Fibroblast of mammary gland (primary cell): ENCODE data around the gene NSL1.
"Not testable (repeated sequence)": the region's sequence is repeated elsewhere in the genome, so short reads cannot be mapped to it uniquely, and the experiment has no call there.

ENCODE experiments used
- DNase-seq: peaks from one replicate; pipeline ENCODE4 v3.0.0-alpha.2; 2010; ENCODE audit warnings: low read depth
- H3K4me3 ChIP-seq: 2 replicates; pipeline ENCODE4 v1.5.1; 2011; ENCODE audit warnings: low read depth, mild to moderate bottlenecking, low read length, moderate library complexity; ENCODE audit not compliant: control insufficient read depth
- TF ChIP-seq, protein P1 (sequence below): conservative IDR thresholded peaks from 2 replicates; pipeline ENCODE4 v1.5.1; 2011; ENCODE audit warnings: low read depth, low read length, inconsistent platforms; ENCODE audit not compliant: control insufficient read depth, insufficient read depth

NSL1 gene

DNA sequence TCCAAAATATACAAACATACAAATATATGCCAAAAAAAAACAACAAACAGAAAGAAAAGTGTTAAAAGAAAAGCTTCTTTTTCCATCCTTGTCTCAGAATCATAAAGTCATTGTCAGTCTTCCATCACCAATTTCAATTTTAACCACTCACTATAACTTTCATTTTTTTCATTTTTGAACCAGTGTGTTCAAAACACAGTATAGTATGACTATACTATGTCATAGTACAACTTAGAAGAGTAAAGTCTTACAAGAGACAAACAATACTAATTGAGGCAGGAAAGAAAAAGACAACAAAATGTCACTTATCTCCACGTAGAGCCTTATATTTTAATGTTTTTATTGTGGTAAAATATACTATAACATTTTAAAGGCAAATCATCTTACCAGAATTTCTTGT lies 7.6 kb downstream of the NSL1 start:
- TF ChIP-seq, protein P1, sequence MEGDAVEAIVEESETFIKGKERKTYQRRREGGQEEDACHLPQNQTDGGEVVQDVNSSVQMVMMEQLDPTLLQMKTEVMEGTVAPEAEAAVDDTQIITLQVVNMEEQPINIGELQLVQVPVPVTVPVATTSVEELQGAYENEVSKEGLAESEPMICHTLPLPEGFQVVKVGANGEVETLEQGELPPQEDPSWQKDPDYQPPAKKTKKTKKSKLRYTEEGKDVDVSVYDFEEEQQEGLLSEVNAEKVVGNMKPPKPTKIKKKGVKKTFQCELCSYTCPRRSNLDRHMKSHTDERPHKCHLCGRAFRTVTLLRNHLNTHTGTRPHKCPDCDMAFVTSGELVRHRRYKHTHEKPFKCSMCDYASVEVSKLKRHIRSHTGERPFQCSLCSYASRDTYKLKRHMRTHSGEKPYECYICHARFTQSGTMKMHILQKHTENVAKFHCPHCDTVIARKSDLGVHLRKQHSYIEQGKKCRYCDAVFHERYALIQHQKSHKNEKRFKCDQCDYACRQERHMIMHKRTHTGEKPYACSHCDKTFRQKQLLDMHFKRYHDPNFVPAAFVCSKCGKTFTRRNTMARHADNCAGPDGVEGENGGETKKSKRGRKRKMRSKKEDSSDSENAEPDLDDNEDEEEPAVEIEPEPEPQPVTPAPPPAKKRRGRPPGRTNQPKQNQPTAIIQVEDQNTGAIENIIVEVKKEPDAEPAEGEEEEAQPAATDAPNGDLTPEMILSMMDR: no peak
- DNase-seq: no peak
- H3K4me3 ChIP-seq: no peak overlapping the region

DNA sequence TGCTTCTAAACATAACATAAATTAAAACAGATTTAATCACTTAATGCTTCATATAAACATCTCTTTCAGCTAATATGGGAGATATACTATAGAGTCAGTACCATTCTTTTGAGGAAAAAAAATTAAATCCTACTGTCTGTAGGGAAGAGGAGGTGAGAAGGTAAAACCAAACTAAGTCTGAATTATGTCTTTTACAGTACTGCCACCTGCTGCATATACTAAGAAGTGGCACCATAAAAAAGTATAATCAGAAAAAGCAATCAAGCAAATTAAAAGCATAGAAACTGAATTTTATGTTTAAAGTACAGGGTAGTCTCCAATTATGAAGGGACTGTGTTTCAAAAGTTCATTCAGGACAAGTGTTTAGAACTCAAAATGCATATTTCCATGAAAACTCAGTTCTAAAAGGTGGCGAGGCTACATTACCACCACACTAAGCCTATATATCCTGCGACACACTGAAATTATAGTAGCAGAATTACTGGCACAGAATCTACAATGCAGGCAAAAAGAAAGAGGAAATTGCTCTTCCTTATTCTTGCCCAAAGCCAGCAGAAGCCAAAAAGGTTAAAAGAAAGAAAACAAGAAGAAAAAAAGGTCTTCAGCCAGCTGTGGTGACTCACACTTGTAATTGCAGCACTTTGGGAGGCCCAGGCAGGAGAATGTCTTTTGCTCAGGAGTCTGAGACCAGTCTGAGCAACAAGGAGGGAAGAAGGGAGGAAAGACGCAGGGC lies 9.0 kb downstream of the NSL1 start:
- no peak overlapping the region for H3K4me3 ChIP-seq
- peak; percentile 62 for DNase-seq
- TF ChIP-seq, protein P1: peak; percentile 62

DNA sequence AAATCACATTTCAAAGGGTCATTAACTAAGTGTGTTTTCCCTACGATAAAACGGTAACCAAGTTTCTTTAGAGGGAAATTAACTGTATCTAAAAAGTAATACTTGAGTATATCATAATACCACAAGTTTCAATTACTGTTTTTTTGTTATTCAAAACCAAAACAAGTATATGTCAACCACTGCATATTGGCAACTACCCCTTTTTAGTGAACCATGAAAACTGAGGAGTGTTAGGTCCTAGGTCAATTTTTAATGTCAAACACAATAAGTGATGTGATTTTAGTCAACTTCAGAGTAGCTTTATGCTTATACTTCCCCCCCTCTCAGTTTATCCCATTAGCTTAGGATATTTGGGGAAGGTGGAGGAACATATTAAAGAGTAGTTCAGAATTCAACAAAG lies 10.4 kb downstream of the NSL1 start:
- DNase-seq: no peak
- no peak overlapping the region for H3K4me3 ChIP-seq
- TF ChIP-seq, protein P1: no peak

DNA sequence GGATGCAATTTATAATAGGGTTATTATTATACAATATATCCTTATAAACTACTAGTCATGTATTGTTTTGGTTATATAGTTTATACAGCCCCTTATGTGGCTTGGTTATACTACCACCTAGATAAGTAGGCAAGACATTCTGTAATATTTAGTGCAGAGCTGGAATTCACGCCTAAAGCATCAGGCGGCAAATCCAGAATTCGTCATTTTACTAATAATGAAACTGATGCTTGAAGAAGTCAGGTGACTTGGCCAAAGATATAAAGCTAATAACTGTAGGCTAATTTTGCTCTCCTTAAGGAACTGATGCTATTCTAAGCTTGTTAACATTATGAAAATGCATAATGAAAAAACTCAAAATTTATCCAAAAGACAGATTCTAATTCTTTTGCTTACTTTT lies 10.8 kb downstream of the NSL1 start:
- no peak overlapping the region for H3K4me3 ChIP-seq
- TF ChIP-seq, protein P1: no peak
- no peak for DNase-seq

DNA sequence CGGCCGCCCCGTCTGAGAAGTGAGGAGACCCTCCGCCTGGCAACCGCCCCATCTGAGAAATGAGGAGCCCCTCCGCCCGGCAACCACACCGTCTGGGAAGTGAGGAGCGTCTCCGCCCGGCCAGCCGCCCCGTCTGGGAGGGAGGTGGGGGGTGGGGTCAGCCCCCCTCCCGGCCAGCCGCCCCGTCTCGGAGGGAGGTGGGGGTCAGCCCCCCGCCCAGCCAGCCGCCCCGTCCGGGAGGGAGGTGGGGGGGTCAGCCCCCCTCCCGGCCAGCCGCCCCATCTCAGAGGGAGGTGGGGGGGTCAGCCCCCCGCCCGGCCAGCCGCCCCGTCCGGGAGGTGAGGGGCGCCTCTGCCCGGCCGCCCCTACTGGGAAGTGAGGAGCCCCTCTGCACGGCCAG lies 12.5 kb downstream of the NSL1 start:
- H3K4me3 ChIP-seq, DNase-seq: not testable (repeated sequence)

DNA sequence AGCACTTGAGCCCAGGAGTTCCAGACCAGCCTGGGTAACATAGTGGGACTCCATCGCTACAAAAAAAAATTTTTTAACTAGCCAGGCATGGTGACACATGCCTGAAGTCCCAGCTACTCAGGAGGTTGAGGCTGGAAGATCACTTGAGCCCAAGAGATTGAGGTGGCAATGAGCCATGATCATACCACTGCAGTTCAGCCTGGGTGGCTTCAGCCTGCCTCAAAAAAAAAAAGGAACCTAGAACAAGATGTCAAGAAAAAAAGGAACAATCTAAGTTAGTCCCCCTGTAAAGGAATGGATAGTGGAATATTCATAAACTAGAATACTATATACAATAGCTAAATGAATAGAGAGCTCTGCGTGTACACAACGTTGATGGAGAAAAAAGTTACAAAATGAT lies 14.4 kb downstream of the NSL1 start:
- no peak for DNase-seq
- H3K4me3 ChIP-seq: no peak overlapping the region
- TF ChIP-seq, protein P1: no peak

DNA sequence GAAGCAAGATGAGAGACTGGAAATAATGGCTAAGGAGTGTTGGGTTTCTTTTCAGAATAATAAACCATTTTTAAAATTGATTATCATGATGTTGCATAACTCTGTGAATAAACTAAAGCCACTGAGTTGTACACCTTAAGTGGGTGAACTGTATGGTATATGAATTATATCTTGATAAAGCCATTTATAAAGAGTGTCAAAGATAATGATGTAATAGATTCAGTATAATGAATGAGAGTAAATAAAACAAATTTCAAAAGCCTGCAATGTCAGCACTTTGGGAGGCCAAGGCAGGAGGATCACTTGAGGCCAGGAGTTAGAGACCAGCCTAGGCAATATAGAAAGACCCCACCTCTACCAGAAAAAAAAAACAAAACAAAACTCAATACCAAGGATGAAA lies 16.3 kb downstream of the NSL1 start:
- DNase-seq: no peak
- TF ChIP-seq, protein P1: no peak
- no peak overlapping the region for H3K4me3 ChIP-seq
